Measurements from ENCODE around the gene PSME1.

PSME1 gene

DNA sequence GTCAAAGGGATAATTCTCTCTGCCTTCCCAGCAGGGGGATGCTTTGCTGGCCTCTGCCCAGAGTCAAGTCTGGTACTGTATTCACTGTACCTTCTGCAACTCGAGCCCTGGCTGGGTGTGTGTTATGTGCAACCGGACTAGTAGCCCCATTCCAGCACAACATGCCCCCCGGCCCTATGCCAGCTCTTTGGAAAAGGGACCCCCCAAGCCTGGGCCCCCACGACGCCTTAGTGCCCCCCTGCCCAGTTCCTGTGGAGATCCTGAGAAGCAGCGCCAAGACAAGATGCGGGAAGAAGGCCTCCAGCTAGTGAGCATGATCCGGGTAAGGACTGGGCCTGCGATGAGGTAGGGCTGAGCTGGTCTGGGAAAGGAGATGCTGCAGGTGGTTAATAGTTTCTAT is 14.6 kb downstream of the PSME1 start:
- peaks cover 55% of the 10 kb centered on the region for H3K36me3 Mint-ChIP-seq (ENCODE audit: insufficient read depth)
- DNase-seq (no peak), ATAC-seq (replicated peaks) (no peak)
- peaks cover 23 to 26% of the 10 kb centered on the region in 2 donors for H3K4me1 Mint-ChIP-seq (ENCODE audit: low read depth in 2 of 2)
- H3K27ac Mint-ChIP-seq: peak overlapping the region; percentile 25 to 73
- no peaks in the 10 kb centered on the region for H3K27me3 Mint-ChIP-seq
- no peak overlapping the region for H3K4me3 Mint-ChIP-seq
- no peaks in the 10 kb centered on the region for H3K9me3 Mint-ChIP-seq

DNA sequence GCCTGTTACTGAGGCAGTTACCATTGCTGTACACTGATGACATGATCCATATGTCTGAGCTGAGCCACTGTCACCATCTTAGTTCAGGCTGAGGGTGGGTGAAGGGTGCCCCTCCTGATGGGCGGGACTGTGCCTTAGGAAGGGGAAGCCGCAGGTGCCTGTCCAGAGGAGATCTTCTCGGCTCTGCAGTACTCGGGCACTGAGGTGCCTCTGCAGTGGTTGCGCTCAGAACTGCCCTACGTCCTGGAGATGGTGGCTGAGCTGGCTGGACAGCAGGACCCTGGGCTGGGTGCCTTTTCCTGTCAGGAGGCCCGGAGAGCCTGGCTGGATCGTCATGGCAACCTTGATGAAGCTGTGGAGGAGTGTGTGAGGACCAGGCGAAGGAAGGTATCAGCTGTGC is 15.0 kb downstream of the PSME1 start:
- DNase-seq (no peak), ATAC-seq (replicated peaks) (no peak)
- no peak overlapping the region for H3K4me3 Mint-ChIP-seq
- no peaks in the 10 kb centered on the region for H3K27me3 Mint-ChIP-seq
- H3K9me3 Mint-ChIP-seq: no peaks in the 10 kb centered on the region
- H3K4me1 Mint-ChIP-seq (ENCODE audit: low read depth in 2 of 2): peaks cover 19 to 22% of the 10 kb centered on the region in 2 donors
- peaks cover 59% of the 10 kb centered on the region for H3K36me3 Mint-ChIP-seq (ENCODE audit: insufficient read depth)
- H3K27ac Mint-ChIP-seq: peak overlapping the region in 1 of 2 donors; percentile 73

DNA sequence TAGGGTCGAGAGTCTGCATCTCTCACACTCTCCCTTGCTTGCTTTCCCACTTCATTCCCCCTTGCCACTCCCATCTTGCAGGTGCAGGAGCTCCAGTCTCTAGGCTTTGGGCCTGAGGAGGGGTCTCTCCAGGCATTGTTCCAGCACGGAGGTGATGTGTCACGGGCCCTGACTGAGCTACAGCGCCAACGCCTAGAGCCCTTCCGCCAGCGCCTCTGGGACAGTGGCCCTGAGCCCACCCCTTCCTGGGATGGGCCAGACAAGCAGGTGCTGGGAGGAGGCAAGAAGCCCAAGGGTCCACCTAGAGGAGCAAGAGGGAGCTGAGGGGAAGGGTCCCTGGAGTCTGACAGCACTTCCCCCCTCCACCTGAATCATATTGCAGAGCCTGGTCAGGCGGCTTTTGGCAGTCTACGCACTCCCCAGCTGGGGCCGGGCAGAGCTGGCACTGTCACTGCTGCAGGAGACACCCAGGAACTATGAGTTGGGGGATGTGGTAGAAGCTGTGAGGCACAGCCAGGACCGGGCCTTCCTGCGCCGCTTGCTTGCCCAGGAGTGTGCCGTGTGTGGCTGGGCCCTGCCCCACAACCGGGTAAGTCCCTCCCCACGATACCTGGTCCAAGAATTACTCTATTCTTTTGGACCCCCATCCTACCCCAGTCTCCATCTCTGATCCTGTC is 15.5 kb downstream of the PSME1 start:
- no peak overlapping the region for H3K4me3 Mint-ChIP-seq
- no peak overlapping the region for H3K27ac Mint-ChIP-seq
- ATAC-seq (replicated peaks) (no peak), DNase-seq (no peak)
- no peaks in the 10 kb centered on the region for H3K9me3 Mint-ChIP-seq
- H3K4me1 Mint-ChIP-seq (ENCODE audit: low read depth in 2 of 2): peaks cover 19% of the 10 kb centered on the region in 2 donors
- H3K27me3 Mint-ChIP-seq: no peaks in the 10 kb centered on the region
- H3K36me3 Mint-ChIP-seq (ENCODE audit: insufficient read depth): peaks cover 63% of the 10 kb centered on the region

DNA sequence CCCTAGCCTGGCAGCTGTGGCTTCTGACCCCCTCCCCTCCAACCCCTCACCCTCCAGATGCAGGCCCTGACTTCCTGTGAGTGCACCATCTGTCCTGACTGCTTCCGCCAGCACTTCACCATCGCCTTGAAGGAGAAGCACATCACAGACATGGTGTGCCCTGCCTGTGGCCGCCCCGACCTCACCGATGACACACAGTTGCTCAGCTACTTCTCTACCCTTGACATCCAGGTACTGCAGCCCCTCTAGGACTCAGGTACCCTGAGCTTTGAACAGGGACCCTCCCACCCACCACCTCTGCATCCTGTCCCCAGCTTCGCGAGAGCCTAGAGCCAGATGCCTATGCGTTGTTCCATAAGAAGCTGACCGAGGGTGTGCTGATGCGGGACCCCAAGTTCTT is 19.1 kb downstream of the PSME1 start:
- Mint-ChIP-seq H3K27me3 (no peaks in the 10 kb centered on the region), H3K36me3 (ENCODE audit: insufficient read depth) (peaks cover 91% of the 10 kb centered on the region), H3K4me3 (no peak overlapping the region), H3K9me3 (no peaks in the 10 kb centered on the region), H3K27ac (peak overlapping the region in 1 of 2 donors; percentile 78), H3K4me1 (ENCODE audit: low read depth in 2 of 2) (peaks cover 0 to 5% of the 10 kb centered on the region in 2 donors)
- ATAC-seq (replicated peaks) (no peak), DNase-seq (no peak)

DNA sequence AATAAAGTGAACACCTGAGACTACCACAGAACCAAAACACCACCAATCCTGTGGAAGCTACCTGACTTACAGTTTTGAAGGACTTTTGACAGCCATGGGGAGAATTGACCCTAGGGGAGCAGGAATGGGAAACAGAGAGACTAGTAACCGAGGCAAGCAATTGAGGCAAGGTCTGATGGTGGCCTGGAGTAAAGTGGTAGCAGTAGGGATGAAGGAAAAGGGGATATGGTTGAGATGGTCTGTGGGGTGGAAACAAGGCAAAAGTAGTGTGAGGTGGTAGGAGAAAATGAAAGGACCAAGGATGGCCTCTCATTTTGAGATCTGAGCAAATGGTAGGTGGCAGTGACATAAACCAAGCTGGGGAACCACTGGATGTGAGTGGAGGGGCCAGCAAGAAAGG is 20.8 kb downstream of the PSME1 start:
- Mint-ChIP-seq H3K27ac (no peak overlapping the region), H3K4me1 (ENCODE audit: low read depth in 2 of 2) (peaks cover 10% of the 10 kb centered on the region in 2 donors), H3K4me3 (no peak overlapping the region), H3K36me3 (ENCODE audit: insufficient read depth) (peaks cover 93% of the 10 kb centered on the region), H3K27me3 (no peaks in the 10 kb centered on the region), H3K9me3 (no peaks in the 10 kb centered on the region)
- ATAC-seq (replicated peaks): no peak
- DNase-seq: no peak

DNA sequence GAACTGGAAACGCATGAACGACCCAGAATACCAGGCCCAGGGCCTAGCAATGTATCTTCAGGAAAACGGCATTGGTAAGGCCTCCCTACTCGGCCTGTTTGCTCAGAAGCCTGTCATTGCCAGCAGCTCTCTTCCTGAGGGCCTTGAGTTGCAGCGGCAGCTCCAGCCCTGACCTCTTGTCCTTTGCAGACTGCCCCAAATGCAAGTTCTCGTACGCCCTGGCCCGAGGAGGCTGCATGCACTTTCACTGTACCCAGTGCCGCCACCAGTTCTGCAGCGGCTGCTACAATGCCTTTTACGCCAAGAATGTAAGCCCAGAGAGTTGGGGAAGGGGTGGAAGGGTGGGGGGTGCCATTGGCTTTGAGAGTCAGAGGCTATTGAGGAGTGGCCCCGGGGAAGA is 21.3 kb downstream of the PSME1 start:
- Mint-ChIP-seq H3K4me3 (no peak overlapping the region), H3K27ac (no peak overlapping the region), H3K4me1 (ENCODE audit: low read depth in 2 of 2) (peaks cover 15% of the 10 kb centered on the region in 2 donors), H3K27me3 (no peaks in the 10 kb centered on the region), H3K36me3 (ENCODE audit: insufficient read depth) (peaks cover 93% of the 10 kb centered on the region), H3K9me3 (no peaks in the 10 kb centered on the region)
- no peak for ATAC-seq (replicated peaks)
- no peak for DNase-seq

DNA sequence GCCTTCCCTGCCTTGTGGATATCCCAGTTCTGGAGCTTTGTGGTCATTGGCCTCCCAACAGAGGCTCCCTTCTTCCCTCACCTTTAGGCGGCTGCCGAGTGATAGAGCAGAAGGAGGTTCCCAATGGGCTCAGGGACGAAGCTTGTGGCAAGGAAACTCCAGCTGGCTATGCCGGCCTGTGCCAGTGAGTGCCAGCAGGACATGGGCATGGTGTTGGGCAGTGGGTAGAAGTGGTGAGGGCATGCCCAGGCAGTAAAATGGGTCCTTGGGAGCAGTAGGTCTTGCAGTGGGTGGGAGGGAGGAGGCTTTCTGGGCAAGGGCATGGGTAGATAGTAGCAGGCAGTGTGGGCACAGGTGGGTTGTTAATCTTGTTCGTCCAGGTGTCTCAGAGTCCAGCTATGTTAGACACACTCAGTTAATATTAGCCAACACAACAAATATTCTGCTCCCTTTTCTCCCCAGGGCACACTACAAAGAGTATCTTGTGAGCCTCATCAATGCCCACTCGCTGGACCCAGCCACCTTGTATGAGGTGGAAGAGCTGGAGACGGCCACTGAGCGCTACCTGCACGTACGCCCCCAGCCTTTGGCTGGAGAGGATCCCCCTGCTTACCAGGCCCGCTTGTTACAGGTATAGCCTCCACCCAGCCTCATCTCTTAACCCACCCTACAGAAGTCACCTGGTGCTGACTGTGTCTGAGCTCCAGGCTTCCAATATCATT is 23.9 kb downstream of the PSME1 start:
- peaks cover 96% of the 10 kb centered on the region for H3K36me3 Mint-ChIP-seq (ENCODE audit: insufficient read depth)
- no peaks in the 10 kb centered on the region for H3K9me3 Mint-ChIP-seq
- no peak for ATAC-seq (replicated peaks)
- DNase-seq: no peak
- no peaks in the 10 kb centered on the region for H3K27me3 Mint-ChIP-seq
- peaks cover 35 to 37% of the 10 kb centered on the region in 2 donors for H3K4me1 Mint-ChIP-seq (ENCODE audit: low read depth in 2 of 2)
- H3K4me3 Mint-ChIP-seq: no peak overlapping the region
- H3K27ac Mint-ChIP-seq: peak overlapping the region; percentile 51 to 96

DNA sequence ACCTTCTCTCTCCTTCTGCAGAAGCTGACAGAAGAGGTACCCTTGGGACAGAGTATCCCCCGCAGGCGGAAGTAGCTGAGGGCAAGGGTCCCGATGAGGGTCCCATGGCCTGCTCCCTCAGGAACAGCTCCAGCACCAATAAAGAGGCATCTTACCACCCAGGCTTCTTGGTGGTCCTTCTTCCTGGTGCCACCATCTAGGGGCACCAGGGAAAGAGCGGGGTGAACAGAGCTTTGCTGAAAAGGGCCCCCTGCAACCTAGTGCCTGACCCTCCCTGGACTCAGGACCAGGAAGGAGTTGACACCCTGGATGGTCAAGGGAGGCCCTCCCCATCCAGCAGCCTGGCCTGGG is 24.5 kb downstream of the PSME1 start:
- H3K27me3 Mint-ChIP-seq: no peaks in the 10 kb centered on the region
- H3K9me3 Mint-ChIP-seq: no peaks in the 10 kb centered on the region
- H3K4me3 Mint-ChIP-seq: peak overlapping the region; percentile 93 to 96
- peaks cover 38 to 39% of the 10 kb centered on the region in 2 donors for H3K4me1 Mint-ChIP-seq (ENCODE audit: low read depth in 2 of 2)
- H3K36me3 Mint-ChIP-seq (ENCODE audit: insufficient read depth): peaks cover 97% of the 10 kb centered on the region
- H3K27ac Mint-ChIP-seq: peak overlapping the region; percentile 96 to 97
- no peak for DNase-seq
- ATAC-seq (replicated peaks): no peak

DNA sequence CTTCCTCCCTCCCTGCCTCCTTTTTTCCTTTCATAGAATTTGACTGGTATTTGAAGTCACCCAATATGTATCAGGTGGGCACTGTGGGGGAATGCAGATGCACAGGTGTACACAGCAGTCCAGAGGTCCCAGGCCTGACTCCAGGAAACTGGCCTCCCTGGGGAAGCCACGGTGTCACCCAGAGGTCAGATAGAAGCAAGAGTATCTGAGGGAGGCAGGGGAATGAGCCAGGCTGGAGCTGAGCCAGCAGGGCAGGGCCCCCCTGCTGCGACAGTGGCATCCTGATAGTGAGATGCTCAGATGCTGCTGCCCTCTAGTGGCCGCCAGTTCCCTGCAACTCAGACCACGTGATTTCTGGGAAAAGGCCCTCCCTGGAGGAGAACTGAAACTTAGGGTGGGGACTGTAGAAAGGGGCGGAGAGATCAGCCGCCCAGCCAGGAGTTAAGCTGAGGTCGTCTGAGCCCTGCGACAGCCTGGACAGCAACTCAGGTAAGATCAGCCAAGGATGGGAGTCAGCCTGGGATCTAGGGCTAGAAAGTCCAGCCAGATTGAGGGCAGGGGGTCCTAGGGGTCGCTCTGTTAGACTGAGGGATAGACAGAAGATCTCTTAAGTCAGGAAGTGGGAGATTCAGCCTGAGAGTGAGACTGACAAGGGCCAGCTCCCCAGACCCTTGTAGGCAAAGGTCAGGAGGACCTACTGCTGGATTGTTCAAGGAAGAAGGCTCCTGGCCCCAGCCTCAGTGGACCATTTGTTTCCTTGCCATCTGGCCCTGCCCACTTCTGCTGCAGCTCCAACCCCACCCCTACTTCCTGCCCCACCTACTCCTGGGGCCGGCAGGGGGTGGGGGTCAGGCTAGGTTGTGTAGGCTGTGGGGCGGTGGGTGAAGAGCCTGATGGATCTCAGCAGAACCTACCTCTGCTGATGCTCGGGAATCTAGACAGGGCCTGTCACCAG is 25.1 kb downstream of the PSME1 start, which contains the start of gene IRF9:
TSS of gene IRF9 (plus strand) at position 416 of the 955 bp plus-strand sequence. CDS start 880 bp downstream, outside the sequence.
- no peaks in the 10 kb centered on the region for H3K27me3 Mint-ChIP-seq
- peak within 1 kb of the TSS; percentile 96 to 97 for H3K27ac Mint-ChIP-seq
- peaks cover 97% of the 10 kb centered on the region for H3K36me3 Mint-ChIP-seq (ENCODE audit: insufficient read depth)
- peak within 1 kb of the TSS; percentile 93 to 96 for H3K4me3 Mint-ChIP-seq
- DNase-seq (peak; percentile 97 to 98 (median 97)), ATAC-seq (replicated peaks) (peak; percentile 90)
- peaks cover 40 to 42% of the 10 kb centered on the region in 2 donors for H3K4me1 Mint-ChIP-seq (ENCODE audit: low read depth in 2 of 2)
- H3K9me3 Mint-ChIP-seq: no peaks in the 10 kb centered on the region

DNA sequence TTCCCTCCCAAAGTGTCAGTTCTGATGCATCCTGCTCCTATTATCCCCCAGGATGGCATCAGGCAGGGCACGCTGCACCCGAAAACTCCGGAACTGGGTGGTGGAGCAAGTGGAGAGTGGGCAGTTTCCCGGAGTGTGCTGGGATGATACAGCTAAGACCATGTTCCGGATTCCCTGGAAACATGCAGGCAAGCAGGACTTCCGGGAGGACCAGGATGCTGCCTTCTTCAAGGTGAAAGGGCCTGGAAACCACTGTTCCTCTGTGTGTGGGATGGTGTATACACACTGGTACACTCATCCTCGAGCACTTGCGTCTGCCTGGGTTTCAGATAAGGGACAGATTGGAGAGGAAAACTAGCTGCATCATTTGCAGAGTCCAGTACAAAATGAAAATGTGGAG is 26.1 kb downstream of the PSME1 start:
- Mint-ChIP-seq H3K36me3 (ENCODE audit: insufficient read depth) (peaks cover 98% of the 10 kb centered on the region), H3K27ac (peak overlapping the region; percentile 96 to 97), H3K27me3 (no peaks in the 10 kb centered on the region), H3K4me3 (peak overlapping the region; percentile 93 to 96), H3K9me3 (no peaks in the 10 kb centered on the region), H3K4me1 (ENCODE audit: low read depth in 2 of 2) (peaks cover 42 to 44% of the 10 kb centered on the region in 2 donors)
- DNase-seq (no peak), ATAC-seq (replicated peaks) (no peak)

DNA sequence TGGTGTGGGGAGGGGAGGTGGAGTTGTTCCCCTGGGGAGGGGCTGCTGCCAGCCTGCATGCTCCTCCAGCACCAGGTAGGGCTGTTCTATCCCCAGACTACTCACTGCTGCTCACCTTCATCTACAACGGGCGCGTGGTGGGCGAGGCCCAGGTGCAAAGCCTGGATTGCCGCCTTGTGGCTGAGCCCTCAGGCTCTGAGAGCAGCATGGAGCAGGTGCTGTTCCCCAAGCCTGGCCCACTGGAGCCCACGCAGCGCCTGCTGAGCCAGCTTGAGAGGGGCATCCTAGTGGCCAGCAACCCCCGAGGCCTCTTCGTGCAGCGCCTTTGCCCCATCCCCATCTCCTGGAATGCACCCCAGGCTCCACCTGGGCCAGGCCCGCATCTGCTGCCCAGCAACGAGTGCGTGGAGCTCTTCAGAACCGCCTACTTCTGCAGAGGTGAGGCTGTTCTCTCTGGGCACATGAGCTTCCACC is 28.6 kb downstream of the PSME1 start:
- ATAC-seq (replicated peaks) (no peak), DNase-seq (no peak)
- Mint-ChIP-seq H3K36me3 (ENCODE audit: insufficient read depth) (peaks cover 92% of the 10 kb centered on the region), H3K4me3 (peak overlapping the region; percentile 46 to 93), H3K4me1 (ENCODE audit: low read depth in 2 of 2) (peaks cover 47 to 50% of the 10 kb centered on the region in 2 donors), H3K27me3 (no peaks in the 10 kb centered on the region), H3K27ac (peak overlapping the region in 1 of 2 donors; percentile 96), H3K9me3 (no peaks in the 10 kb centered on the region)

DNA sequence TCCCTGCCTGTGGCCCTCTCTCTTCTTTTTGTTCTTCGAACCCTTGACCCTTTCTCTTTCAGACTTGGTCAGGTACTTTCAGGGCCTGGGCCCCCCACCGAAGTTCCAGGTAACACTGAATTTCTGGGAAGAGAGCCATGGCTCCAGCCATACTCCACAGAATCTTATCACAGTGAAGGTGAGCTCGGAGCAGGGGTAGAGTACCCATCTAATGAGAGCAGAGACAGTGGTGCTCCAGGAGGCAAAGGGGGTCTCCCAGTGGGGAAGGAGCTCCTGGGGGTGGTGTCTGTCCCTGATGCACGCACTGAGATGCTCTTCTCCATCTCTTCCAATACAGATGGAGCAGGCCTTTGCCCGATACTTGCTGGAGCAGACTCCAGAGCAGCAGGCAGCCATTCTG is 29.8 kb downstream of the PSME1 start:
- DNase-seq (no peak), ATAC-seq (replicated peaks) (no peak)
- Mint-ChIP-seq H3K4me3 (no peak overlapping the region), H3K36me3 (ENCODE audit: insufficient read depth) (peaks cover 94% of the 10 kb centered on the region), H3K27ac (peak overlapping the region; percentile 74 to 81), H3K9me3 (no peaks in the 10 kb centered on the region), H3K4me1 (ENCODE audit: low read depth in 2 of 2) (peaks cover 45 to 46% of the 10 kb centered on the region in 2 donors), H3K27me3 (no peaks in the 10 kb centered on the region)

DNA sequence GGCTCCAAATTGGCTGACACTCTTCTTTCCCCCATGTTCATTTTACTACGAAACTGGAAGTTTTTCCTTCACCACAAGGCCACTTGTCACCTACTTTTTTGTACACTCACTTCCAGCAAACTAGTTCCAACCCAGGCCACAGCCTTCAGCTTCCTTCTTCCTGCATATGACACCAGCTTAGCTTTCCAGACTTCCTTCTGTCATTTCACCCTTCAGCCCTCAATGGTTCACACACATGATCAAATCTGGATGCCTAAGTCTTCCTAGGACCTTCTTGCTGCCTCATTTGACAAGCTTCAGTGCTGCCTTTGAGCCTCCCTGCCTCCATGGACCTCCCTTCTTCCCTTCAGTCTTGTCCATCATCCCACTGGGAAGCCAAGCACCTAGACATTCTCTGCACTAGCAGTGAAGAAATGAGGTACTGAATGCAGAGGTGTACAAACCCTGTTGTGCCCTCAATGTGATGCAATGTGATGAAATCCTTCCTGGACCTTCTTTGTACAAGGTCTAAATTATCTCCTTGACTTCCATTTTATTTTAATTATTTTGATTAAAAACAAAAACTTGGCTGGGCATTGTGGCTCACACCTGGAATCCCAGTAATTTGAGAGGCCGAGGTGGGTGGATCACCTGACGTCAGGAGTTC is 31.6 kb downstream of the PSME1 start:
- no peaks in the 10 kb centered on the region for H3K9me3 Mint-ChIP-seq
- DNase-seq (no peak), ATAC-seq (replicated peaks) (no peak)
- peaks cover 92% of the 10 kb centered on the region for H3K36me3 Mint-ChIP-seq (ENCODE audit: insufficient read depth)
- no peaks in the 10 kb centered on the region for H3K27me3 Mint-ChIP-seq
- peaks cover 38 to 42% of the 10 kb centered on the region in 2 donors for H3K4me1 Mint-ChIP-seq (ENCODE audit: low read depth in 2 of 2)
- H3K4me3 Mint-ChIP-seq: no peak overlapping the region
- peak overlapping the region; percentile 6 to 35 for H3K27ac Mint-ChIP-seq

Data from effector memory CD8-positive, alpha-beta T cell (primary cell).